ENCODE measurements around the gene GLT1D1.

DNA sequence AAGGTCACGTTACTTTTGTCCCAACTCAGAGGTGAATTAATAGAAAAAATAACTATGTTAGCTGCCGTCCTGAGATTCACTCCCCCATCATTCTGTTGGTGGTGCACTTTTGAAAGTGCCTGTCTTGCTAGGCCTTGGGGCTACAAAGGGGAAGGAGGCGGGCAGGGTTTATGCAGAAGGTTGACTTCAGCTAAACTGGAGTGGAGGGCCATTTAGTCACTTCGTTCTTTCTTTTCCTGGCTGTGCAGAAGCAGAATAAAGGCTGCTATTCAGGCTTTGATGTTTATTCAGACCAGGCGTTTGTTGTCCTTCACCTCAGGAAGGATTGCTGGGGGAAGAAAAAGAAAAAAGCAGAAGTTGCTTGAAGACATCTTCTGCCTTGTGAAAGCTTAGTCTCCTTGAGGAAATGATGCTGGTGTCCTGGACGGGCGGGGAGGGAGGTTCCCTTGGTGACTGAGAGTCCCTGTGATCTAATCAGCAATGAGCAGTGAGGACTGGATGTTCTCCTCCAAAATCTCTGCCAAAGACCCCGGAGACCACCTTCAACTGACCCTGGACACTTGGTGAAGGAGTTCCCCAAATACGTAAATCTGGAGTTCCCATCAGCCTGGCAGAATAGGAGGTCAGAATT lies 4.0 kb downstream of the GLT1D1 start:
- TF ChIP-seq, protein P1, sequence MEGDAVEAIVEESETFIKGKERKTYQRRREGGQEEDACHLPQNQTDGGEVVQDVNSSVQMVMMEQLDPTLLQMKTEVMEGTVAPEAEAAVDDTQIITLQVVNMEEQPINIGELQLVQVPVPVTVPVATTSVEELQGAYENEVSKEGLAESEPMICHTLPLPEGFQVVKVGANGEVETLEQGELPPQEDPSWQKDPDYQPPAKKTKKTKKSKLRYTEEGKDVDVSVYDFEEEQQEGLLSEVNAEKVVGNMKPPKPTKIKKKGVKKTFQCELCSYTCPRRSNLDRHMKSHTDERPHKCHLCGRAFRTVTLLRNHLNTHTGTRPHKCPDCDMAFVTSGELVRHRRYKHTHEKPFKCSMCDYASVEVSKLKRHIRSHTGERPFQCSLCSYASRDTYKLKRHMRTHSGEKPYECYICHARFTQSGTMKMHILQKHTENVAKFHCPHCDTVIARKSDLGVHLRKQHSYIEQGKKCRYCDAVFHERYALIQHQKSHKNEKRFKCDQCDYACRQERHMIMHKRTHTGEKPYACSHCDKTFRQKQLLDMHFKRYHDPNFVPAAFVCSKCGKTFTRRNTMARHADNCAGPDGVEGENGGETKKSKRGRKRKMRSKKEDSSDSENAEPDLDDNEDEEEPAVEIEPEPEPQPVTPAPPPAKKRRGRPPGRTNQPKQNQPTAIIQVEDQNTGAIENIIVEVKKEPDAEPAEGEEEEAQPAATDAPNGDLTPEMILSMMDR (IDR thresholded peaks at IDR 0.05): no peak
- TF ChIP-seq USF2 (IDR thresholded peaks at IDR 0.05; ENCODE audit: borderline replicate concordance, low read depth, low read length): no peak
- no peak for TF ChIP-seq CHD2 (IDR thresholded peaks at IDR 0.05; ENCODE audit: low read length, partially characterized antibody)
- TF ChIP-seq FOSL2 (IDR thresholded peaks at IDR 0.05; ENCODE audit: borderline replicate concordance, low read depth): no peak
